Measurements from ENCODE around the gene CYP1A2.

The CYP1A2 gene

DNA sequence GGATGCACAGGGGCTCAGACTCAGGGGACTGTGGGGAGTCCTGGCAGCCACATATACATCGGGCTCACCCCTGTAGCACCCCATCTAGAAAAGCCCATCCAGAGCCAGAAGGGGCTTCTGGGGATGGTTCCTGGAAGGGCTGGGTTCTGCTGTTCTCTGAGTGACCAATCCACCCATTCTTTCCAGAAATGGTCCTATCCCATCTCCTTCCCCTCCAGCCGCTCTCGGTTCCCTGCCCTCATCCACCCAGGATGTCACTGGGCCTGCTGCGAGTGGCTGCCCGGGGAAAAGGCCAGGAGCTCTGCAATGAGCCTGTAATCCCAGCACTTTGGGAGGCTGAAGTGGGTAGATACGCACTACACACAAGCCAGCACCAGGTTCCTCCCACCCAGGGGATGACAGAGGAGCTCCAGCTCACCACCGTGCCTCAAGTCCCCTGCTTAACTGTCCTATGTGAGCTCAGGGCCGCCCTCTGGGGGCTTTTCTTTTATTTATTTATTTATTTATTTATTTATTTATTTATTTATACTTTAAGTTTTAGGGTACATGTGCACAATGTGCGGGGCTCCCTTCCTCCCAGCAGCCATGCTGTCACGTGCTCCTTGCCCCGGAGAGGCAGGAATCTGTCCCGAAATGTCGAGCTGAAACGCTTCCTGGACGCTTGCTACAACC, 19.6 kb downstream of the CYP1A2 start:
- Histone ChIP-seq H3K9me3 (no peaks in the 10 kb centered on the region), H3K27ac (no peak overlapping the region)
- TF ChIP-seq, protein P1, sequence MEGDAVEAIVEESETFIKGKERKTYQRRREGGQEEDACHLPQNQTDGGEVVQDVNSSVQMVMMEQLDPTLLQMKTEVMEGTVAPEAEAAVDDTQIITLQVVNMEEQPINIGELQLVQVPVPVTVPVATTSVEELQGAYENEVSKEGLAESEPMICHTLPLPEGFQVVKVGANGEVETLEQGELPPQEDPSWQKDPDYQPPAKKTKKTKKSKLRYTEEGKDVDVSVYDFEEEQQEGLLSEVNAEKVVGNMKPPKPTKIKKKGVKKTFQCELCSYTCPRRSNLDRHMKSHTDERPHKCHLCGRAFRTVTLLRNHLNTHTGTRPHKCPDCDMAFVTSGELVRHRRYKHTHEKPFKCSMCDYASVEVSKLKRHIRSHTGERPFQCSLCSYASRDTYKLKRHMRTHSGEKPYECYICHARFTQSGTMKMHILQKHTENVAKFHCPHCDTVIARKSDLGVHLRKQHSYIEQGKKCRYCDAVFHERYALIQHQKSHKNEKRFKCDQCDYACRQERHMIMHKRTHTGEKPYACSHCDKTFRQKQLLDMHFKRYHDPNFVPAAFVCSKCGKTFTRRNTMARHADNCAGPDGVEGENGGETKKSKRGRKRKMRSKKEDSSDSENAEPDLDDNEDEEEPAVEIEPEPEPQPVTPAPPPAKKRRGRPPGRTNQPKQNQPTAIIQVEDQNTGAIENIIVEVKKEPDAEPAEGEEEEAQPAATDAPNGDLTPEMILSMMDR (IDR thresholded peaks at IDR 0.05), result no peak

DNA sequence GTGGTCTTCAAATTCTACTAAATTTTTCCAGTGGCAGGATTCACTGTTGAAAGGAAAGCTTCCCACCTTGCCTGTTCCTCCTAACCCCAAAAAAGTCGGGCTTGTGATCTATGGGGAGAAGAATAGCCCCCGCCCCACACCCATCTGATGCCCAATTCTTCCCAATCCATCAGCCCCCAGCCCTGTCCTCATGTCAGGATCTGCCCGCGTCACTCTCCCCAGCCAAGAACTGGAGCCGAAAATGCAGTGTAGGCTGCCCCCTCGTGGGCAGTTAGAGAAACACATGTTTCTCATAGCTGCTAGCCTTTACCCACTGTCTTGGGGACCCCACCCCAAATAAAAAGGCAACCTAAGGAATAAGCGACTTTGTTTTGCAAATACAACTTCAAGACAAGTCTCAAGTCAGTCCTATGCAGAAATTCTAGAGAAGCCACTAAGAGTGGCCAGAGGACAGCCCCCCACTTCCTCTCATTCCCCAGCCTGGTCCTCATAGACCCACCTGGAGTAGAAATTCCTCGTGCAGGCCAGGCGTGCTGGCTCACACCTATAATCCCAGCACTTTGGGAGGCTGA, 20.2 kb downstream of the CYP1A2 start:
- Histone ChIP-seq H3K4me1 (peaks cover 0 to 16% (median 9%) of the 10 kb centered on the region in 4 donors), H3K4me3 (no peak overlapping the region), H3K27ac (no peak overlapping the region), H3K36me3 (no peaks in the 10 kb centered on the region), H3K9me3 (no peaks in the 10 kb centered on the region), H3K27me3 (peaks cover 0 to 38% of the 10 kb centered on the region in 2 donors)
- intact Hi-C loops (cut with DNase I; ENCODE audit: low total_unique reads), result no loop called here
- DNase-seq, result peak; percentile 65 to 74
- TF ChIP-seq, protein P1 (IDR thresholded peaks at IDR 0.05), result peak; percentile 74 to 90

More for the DNA sequence above, 19.6 kb downstream of the CYP1A2 start:
- intact Hi-C loops (cut with DNase I; ENCODE audit: low total_unique reads), result no loop called here
- H3K4me3 ChIP-seq, result no peak overlapping the region
- DNase-seq, result no peak
- H3K27me3 ChIP-seq, result peaks cover 0 to 45% of the 10 kb centered on the region in 2 donors
- H3K4me1 ChIP-seq, result peaks cover 0 to 16% (median 9%) of the 10 kb centered on the region in 4 donors
- H3K36me3 ChIP-seq, result no peaks in the 10 kb centered on the region

DNA sequence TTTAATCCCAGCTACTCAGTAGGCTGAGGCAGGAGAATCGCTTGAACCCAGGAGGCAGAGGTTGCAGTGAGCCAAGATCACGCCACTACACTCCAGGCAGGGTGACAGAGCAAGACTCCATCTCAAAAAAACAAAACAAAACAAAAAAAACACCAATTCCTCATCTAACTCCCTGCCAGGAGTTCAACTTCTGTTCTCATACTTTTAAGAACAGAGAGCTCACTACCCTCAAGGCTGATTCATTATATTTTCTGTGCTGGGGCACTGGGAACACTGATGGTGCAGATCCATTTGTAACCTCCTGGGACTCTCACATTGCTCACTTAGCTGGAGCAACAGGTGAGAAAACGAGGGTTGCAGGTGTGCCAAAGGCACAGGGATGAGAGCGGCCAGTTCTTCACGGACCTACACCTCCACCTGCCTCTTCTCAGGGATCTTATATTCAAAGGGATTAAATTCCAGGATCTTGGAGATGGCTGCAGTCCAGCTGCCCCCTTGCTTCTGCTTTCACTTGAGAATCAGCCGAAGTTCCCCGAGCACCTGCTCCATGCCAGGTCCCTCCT, 20.9 kb downstream of the CYP1A2 start:
- TF ChIP-seq, protein P1 (IDR thresholded peaks at IDR 0.05), result no peak
- H3K4me3 ChIP-seq, result no peak overlapping the region
- no peaks in the 10 kb centered on the region for H3K36me3 ChIP-seq
- H3K27me3 ChIP-seq, result peaks cover 0 to 38% of the 10 kb centered on the region in 2 donors
- DNase-seq, result no peak
- intact Hi-C loops (cut with DNase I; ENCODE audit: low total_unique reads), result loop anchor here (2.0 kb wide), 1 partner anchor 135 kb away; no protein-coding TSS in a partner anchor
- H3K9me3 ChIP-seq, result no peaks in the 10 kb centered on the region
- H3K27ac ChIP-seq, result no peak overlapping the region
- peaks cover 0 to 16% (median 9%) of the 10 kb centered on the region in 4 donors for H3K4me1 ChIP-seq

DNA sequence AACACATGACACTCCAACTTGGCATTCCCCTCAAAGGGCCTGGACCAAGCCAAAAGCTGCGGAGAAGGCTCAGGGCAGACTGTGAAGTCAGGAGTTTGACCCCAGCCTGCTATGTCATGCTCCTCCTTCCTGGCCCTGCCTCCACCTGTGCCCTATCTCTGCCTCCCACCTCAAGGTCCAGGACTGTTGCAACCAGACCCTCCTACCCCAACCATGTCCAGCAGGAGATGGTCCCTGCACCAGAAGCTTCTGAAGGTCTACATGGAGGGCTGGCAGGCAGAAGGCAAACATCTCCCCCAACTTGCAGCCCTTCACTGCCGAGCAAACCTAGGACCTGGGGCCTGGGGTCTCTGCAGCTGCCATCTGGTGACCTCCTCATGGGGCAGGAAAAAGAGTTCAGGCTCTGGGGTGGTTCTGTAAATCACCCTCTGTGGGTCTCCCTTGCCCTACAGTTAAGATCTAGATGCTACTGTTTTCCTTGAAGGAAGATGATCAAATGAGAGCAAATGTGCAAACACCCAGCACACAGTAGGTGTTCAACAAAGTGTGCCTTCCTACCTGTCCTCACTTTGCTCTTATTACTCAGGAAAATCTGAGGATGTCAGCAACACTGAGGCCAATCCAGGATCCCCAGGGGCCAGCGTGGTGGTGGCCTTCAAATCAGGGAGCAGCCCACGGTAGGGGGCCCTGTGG, 21.7 kb downstream of the CYP1A2 start:
- TF ChIP-seq, protein P1 (IDR thresholded peaks at IDR 0.05), result no peak
- no peak for DNase-seq
- Histone ChIP-seq H3K27me3 (peaks cover 0 to 38% of the 10 kb centered on the region in 2 donors), H3K27ac (no peak overlapping the region), H3K9me3 (no peaks in the 10 kb centered on the region), H3K4me3 (no peak overlapping the region), H3K4me1 (peaks cover 0 to 16% (median 9%) of the 10 kb centered on the region in 4 donors), H3K36me3 (no peaks in the 10 kb centered on the region)
- intact Hi-C loops (cut with DNase I; ENCODE audit: low total_unique reads), result loop anchor here (2.0 kb wide), 1 partner anchor 136 kb away; no protein-coding TSS in a partner anchor

DNA sequence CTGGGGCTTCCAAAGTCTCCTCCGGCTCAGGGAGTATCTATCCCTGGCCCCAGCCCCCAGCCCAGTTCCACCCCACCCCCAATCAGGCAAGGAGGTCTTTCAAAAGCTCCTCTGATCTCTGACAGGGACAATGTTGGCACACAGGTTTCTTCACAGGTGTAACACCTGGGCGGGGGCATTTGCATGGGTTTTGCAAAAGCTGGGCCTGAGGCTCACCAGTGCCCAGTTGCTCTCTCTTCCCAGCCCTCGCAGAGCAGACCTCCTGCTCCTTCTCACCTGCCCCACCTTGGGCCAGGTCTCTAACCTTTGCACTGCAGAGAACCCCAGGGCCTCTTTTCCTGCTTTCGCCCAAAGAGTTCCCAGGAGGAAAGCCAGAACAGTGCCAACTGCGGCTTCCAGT, 24.7 kb downstream of the CYP1A2 start:
- Histone ChIP-seq H3K27me3 (peaks cover 0 to 22% of the 10 kb centered on the region in 2 donors), H3K9me3 (no peaks in the 10 kb centered on the region), H3K36me3 (no peaks in the 10 kb centered on the region), H3K4me3 (no peak overlapping the region), H3K4me1 (peaks cover 0 to 25% (median 9%) of the 10 kb centered on the region in 4 donors), H3K27ac (no peak overlapping the region)
- TF ChIP-seq, protein P1 (IDR thresholded peaks at IDR 0.05), result no peak
- no peak for DNase-seq
- intact Hi-C loops (cut with DNase I; ENCODE audit: low total_unique reads), result no loop called here

Measured in tibial artery (tissue), 4 donors.